HG03521 (cell line): ENCODE measurements around the gene PPHLN1.

Experiments
- ATAC-seq: cut with Tn5 transposase; IDR thresholded peaks from one replicate; pipeline ENCODE4 v1.9.1; 2021; ENCODE audit warnings: mild to moderate bottlenecking, moderate library complexity; ENCODE audit not compliant: unreplicated experiment

PPHLN1 gene

DNA sequence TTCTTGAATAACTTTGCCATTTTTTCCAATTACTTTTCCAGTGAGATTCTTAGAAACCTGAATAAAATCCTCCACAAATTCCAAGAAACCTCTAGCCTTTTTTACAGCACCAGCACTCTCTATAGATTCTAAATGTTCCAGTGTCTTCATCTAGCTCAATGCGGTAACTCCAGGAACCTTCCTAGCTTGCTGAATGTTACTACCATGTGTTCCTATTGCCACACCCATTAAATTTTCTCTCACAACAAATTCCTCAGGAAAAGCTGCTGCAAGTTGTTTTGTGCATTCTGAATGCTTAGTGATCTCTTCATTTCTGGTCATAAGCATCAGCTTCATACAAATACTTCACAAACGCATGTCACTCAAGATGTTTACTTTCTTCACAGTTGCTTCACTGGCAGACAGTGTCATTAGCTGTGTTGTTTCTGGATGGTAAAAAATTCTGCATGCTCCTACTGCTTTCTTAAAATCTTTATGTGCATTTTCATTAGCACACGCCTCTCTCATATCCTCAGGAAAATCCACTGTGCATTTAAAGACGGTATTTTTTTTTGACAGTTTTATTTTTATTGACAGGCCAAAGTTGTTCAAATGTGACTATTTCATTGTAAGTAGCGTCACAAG lies 106.7 kb downstream of the PPHLN1 start:
- ATAC-seq = no peak

DNA sequence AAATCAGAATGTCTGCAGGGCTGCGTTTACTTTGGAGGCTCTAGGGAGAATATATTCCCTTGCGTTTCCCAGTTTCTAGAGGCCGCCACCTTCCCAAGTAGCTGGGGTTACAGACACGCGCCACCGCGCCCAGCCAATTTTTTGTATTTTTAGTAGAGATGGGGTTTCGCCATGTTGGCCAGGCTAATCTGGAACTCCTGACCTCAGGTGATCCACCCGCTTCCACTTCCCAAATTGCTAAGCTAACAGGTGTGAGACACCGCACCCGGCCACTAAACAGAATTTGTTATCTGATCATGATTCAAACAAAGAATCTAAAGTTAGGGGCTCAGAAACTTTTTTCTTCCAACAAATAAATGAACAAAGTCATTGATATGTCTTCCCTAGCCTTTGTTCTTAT lies 114.6 kb downstream of the PPHLN1 start:
- ATAC-seq = no peak

DNA sequence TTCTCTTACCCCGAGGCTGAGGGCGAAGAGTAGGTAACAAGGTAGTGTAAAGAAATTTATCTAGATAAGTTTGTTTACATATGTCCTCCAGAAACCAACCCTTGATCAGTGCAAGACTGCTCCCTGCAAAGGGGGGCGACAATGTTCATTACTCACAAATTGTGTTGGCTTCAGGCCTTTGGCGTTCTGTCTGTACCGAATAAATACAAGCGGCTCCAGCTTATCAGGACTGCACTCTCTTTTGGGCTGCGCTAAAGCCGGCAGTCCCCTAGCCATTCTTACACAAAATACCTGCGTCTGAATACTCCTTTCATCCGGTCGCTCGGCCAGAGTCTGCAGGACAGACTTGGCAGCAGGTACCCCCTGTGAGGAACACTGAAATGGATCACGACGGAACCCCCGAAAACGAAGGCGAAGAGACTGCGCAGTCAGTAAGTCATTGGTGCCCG lies 116.4 kb downstream of the PPHLN1 start:
- no peak for ATAC-seq

DNA sequence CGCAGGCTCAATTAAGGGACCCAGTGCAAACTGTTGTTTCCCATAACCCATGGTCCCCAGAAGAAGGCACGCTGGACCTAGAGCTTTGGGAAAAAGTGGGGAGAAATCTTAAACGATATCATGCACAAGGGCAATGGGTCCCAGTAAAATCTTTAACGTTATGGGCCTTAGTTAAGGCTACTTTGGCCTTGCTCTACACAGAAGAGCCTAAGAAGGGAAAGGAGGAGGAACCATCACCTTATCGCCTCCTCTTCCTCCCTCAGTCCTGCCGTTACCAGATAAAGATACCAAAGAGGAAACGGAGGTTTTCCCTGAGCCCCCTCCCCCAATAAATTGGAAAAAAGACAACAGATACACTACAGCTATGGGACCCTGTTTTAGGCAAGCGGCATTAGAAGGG lies 116.9 kb downstream of the PPHLN1 start:
- no peak for ATAC-seq

DNA sequence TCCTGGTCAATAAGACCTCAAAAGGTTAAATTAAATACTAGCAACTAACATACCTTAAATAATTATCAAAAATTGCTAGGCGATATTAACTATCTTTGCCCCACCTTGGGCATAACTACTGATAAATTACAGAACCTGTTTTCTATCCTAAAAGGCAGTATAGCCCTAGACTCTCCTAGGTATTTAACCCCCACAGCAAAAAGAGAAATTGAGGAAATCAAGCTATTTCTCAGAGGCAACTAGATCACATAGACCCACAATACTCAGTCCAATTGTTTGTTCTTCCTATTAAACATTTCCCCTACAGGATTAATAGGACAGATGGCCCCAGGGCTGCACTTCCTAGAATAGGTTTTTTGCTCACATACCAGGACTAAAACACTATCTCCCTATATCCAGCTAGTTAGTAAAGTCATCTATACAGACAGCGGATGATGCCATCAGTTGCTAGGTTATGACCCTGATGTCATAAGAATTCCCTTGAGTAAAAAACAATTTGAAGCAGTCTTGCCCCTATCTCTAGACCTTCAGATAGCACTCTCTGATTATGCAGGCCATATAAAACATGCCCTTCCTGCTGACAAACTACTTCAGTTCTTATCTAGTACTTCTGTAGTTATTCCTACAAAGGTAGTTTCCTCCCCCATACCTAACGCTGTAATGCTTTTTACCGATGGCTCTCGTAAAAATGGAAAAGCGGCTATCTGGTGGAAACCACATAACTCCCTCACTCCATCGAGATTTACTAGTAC lies 118.4 kb downstream of the PPHLN1 start:
- ATAC-seq = no peak

DNA sequence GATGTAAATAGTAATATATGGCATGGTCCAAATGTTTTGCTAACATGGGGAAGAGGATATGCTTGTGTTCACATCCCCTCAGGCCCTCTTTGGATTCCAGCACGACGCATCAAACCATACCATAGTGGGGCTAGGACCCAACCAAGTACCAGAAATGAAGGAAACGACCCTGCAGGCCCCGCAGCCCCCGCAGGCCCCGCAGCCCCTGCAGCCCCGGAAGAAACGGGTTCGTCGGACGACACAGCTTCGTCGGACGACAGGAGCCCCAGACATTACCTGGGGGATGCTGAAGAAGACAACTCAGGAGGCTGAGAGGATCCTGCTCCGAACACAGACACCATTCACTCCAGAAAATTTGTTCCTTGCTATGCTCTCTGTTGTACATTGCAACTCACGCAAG lies 119.9 kb downstream of the PPHLN1 start:
- no peak for ATAC-seq

DNA sequence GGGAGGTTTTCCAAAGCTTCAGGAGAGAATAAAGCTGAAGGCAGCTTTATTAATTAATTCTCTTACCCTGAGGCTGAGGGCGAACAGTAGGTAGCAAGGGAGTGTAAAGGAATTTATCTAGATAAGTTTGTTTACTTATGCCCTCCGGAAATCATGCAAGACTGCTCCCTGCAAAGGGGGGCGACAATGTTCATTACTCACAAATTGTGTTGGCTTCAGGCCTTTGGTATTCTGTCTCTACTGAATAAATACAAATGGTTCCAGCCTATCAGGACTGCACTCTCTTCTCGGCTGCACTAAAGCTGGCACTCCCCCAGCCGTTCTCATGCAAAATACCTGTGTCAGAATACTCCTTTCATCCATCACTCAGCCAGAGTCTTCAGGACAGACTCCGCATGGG lies 120.8 kb downstream of the PPHLN1 start:
- ATAC-seq = no peak

DNA sequence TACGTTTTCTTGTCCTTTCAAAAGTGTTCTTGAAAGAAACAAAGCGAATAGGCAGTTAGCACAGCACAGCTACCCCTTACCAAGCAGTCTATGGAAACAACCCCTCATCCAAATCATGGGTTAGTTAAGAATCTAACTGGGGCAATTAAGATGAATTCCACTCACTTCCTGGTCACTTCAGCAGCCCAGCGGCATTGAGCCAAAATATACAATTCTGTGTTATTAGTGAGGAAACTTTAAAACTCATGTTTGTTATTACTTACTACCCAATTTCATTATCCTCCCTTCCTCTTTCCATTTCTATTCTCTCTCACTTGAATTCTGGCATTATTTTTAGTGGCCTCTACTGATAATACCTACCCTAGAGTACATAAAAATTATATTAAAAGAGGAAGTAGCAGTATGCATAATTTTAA lies 121.4 kb downstream of the PPHLN1 start:
- ATAC-seq = no peak

DNA sequence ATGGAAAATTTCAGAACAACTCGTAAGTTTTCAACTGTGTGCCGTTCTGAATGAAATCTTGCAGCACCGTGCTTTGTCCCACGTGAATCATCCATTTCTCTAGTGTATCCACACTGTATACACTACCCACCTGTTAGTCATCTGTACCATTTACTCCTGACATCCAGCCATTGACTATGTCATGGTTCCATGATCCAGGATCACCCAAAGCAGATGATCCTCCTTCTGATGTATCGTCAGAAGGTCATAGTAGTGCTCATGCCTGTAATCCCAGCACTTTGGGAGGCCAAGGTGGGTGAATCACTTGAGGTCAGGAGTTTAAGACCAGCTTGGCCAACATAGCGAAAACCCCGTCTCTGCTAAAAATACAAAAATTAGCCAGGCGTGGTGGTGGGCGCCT lies 122.9 kb downstream of the PPHLN1 start:
- no peak for ATAC-seq

DNA sequence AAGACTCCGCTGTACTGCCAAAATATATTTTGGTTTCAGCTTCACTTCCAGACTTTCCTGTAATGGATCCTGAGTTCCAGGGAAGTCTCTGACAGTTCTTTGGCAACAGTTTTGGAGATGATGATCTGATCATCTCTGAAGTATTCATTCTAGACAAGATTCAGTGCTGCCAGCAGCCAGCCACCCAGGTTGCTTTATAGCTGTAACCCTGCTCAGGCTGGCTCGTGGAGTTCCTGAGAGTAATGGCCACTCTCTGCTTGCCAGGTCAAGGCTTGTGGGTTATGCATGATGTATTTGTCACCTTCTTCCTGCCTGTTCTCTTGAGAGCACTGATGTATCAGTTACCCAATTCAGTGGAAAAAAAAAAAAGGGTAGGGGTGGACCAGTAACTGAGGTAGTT lies 124.3 kb downstream of the PPHLN1 start:
- ATAC-seq = no peak

DNA sequence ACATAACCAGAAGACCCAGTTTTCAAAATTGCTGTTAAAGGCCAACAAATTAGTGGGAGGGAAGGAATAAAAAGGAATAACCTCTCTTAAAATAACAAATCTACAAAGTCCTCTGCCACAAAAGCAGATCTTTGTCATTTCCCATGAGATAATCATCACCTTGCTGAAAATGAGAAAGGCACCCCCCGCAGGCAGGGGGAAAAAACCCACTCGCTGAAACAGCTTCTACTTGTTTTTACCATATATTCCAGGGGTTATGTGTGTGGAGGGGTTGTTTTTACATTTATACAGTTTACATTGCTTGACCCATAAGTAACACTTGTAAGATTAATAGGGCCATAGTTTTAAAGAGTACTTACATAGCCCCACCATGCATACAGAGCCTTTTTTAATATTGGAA lies 132.6 kb downstream of the PPHLN1 start:
- ATAC-seq = no peak

DNA sequence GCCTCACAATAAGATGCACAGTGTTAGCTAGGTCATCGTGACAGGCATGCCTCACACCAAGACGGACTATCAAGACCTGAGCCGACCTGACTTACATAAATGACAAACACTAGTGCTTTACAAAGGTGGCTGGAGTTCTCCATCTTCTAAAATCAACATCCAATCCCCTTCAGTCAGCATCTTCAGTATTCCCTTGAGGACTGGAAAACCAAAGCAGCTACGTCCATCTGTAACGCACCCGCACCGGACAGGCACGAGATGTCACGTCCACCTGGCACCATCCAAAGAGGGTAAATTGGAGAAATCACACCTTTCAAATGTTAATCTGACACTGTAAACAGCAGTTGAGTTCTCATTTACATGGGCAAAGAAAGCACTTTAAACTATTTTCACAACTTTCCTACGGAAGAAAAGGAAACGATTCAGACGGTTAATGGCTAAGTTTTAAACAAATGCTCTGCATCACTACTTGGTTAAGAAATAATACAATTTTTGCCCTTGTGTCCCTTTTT lies 133.4 kb downstream of the PPHLN1 start:
- ATAC-seq = no peak

DNA sequence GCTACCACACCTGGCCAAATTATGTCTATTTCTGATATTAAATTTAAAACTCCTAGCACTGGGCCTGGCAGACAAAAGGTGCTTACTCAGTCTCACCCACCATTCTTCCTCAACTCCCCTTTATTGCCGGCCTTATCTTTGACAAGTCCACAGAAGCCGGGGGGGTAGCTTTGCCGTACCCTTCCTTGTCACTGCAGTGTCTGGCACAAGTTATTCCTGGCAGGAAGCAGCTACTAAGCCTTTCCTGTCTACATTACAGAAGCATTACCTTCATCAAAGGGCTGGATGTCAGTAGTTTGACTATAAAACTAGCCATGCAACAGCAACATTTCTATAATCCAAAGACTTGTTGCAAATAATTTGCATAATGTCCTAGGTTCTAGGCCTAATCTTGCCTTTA lies 136.5 kb downstream of the PPHLN1 start:
- no peak for ATAC-seq

DNA sequence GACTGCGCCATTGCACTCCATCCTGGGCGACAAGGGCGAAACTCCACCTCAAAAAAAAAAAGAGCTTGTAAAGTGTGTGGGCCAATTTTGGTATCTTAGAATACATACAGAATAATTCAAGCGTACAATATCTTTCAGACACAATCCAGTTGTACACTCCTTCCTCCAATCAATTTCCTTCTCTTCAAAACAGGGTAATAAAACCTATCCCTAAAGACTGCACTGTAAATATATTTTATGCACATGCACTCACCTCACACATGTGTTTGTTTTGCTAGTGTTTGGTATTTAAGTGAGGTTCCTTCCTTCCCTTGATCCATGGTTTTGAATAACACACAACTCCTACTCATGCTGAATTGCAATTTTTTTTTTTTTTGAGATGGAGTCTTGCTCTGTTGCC lies 137.7 kb downstream of the PPHLN1 start:
- no peak for ATAC-seq

DNA sequence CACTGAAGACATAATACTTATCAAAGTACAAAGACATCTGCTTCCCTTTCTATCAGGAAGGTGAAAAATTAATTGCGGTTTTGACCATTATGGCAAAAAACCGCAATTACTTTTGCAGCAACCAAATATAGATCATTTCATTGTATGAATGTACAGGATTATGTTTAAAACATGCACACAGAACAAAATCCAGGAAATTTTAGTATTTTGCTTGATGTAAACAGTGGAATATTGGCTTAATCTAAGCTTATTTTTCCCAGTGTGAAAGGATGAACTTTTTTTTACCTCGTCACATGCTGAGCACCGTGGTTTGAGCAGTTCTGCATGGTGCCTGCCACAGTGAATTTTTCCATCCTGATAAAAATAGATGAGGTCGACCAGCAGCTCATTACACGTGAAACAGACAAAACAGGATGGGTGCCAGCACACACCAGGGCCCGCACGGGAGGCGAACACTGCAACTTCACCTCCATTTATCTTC lies 142.4 kb downstream of the PPHLN1 start:
- no peak for ATAC-seq

DNA sequence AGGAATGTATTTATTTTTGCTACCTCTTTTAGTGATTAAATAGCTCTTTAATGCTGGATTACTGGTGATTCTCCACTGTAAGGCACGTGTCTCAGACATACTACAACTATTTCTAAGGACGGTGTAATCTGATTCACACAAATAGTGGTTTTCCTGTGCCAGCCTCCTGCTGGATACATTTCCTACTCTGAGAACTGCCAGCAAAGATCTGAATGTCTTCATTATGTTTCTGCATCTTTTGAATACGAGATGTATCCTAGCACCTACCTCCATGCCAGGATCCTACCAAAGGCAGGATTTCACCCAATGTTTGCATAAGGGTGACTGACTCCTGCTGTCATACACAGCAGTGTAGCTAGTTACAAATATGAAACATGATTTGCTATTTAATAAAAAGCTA lies 143.0 kb downstream of the PPHLN1 start:
- ATAC-seq = peak; percentile 0

DNA sequence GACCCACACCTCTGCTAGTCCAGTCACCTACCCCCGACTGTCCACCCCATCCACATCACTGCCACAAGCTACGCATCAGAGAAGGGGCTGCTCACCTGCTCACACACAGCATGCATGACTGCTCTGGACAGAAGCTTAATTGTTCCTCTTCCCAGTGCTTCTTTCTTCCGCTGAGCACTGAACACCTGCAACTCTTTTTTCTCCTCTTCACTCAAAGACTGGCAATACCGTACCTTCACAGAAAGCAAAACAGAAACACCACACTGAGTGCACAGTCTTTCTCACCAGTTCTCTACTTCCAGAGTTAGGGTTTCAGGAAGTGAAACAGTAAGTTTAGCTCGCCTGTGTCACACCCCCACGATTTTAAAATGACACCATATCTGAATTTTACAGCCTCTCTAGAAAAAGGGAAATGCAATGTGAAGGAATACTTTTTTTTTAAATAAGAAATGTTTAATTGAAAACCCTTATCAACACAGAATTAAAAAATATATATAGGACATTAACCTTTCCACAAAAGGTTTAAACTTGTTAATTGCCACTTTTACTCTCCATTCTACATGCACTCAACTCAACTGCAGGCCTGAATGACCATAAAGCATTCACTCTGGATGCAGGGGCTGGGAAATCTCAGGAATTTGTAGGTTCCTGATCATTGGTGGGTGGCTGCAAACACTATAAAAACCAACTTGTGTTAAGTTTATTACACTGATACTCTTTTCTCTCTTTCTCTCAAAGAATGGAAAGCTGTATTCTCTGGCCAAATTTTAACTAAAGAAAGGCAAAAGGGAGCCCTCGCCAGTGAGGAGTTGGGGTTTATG lies 143.6 kb downstream of the PPHLN1 start:
- peak; percentile 98 for ATAC-seq

DNA sequence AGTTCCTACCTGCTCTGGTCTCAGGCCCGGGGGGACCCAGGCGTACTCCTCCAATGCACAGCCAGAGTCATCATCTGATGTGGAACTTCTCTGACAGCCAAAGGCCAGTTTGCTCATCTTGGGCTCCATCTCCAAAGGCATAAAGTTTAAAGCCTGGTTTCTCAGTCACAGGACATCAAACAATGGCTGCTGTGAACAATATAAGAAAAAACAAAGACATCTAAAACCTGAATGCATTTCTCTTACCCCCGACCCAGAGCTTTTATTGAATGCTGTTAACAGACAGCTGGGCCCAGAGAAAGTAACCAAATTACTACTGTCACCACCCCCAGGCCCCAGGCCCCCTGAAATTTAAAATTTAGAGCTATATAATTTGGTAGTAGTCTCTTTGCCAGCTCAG lies 146.4 kb downstream of the PPHLN1 start:
- no peak for ATAC-seq

DNA sequence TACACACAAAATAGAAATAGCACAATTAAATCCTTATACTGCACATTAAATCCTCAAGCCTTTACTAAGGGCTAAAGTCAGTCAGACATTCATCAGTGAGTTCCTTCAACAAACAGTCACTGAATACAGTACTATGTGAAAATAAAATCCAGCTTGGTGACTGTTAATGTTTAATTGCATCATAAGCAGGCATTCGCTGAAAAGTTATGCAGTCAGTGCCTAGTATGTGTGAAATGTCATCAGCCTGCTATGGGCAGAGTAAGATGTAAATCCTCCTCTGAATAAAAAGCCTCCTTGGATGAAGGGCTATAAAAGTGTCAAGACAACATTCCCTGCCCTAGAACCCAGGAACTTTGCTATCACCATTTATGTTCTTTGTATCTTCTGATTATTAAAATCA lies 147.2 kb downstream of the PPHLN1 start:
- ATAC-seq = no peak

DNA sequence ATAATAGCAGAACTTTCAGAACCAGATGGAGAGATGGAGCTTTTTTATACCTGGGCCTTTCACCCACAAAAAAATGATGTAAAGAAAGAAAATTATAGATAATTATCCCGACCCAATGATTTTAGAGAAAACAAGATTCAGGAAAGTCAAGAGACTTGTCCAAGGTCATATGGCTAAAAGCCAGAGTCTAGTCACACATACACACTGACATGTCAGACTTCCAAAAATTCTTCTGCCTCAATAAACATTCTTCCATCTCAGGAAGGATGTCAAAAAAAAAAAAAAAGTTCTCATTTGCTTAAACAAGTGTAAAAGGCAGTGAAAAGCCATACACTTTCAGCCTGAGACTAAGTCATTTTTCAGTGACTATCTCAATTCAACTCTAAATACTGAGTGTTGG lies 147.6 kb downstream of the PPHLN1 start:
- ATAC-seq = no peak

DNA sequence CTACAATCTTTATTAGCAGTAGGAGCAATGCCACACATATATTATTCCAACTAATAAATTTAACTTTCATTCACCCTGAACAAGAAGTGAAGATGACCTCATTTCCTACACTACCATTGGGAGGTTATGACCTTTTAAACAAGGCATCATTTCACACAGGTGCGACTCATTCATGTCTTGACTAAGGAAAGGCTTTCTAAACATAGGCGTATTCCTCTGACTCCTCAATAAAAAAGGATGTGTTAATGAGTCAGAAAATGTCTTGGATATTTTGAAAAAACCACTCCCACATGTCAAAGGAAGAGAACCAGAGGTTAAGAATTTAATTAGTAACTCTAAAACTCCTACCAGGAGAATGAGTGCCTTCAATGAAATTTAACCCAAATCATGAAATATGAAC lies 148.4 kb downstream of the PPHLN1 start:
- ATAC-seq = no peak

DNA sequence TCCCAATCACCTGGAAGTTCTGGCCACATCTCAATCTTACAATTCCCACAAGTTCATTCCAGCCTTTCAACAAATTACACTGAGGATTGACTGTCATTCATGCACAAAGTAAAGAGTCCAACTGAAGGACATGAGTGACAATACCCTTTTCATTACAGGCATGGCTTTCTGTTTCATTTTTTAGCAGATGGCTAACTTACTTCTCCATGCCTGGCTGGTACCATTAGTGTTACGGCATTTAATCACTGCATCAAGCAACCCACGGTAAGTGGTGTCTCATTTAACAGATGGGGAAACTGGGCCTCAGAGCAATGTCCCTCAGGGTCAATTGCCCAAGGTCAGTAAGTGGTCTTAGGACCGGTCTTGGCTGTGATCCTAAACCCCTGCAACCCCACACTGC lies 149.1 kb downstream of the PPHLN1 start:
- no peak for ATAC-seq
